Ovary (tissue), 9 donors: ENCODE results near the gene LAMB1. TPM values are rescaled to one million over a fixed set of nuclear protein-coding genes. Genes with fewer than 3 reads are reported as not detected.

ENCODE experiments used
- DNase-seq, 5 donors: peaks; one replicate each; pipeline ENCODE4 v3.0.0-alpha.2; 2019 to 2020
- H3K27ac ChIP-seq, 2 donors: fragments of 200-600 bp; one replicate each; pipeline versions ENCODE4 v1.5.1 to v1.8.0; 2019 to 2022
- H3K27me3 ChIP-seq: fragments of 200-600 bp; one replicate; pipeline ENCODE4 v1.8.0; 2022
- H3K36me3 ChIP-seq: fragments of 200-600 bp; sonication (generic); one replicate; pipeline ENCODE4 v1.5.1; 2019
- H3K4me1 ChIP-seq: one replicate; pipeline ENCODE4 v1.8.1; 2013; ENCODE audit warnings: mild to moderate bottlenecking, moderate library complexity; ENCODE audit not compliant: insufficient read depth
- H3K4me3 ChIP-seq: fragments of 200-600 bp; sonication (generic); one replicate; pipeline ENCODE4 v1.5.1; 2017
- H3K9me3 ChIP-seq, 2 donors: fragments of 200-600 bp in 1 of 2; sonication (generic) in 1 of 2; one replicate each; pipeline versions ENCODE4 v1.5.1 to v1.8.1; 2013 to 2019; ENCODE audit warnings: mild to moderate bottlenecking in 1 of 2, moderate library complexity in 1 of 2
- EP300 ChIP-seq: sonication (generic); formaldehyde crosslinking; IDR thresholded peaks from one replicate; pipeline ENCODE4 v1.6.1; 2017; ENCODE audit warnings: antibody characterized with exemption
- POLR2A ChIP-seq: fragments of 450-650 bp; IDR thresholded peaks from one replicate; pipeline ENCODE4 v1.6.1; 2017; ENCODE audit warnings: antibody characterized with exemption, mild to moderate bottlenecking, moderate library complexity
- WGBS, 3 donors: extraction: QIAGEN DNeasy Blood & Tissue Kit in 1 of 3; methylation state at CpG; one replicate each; pipeline versions ENCODE4 v1.1.5 to v1.1.7; 2013 to 2017; 5-methylcytosine and 5-hydroxymethylcytosine counted together
- intact Hi-C, 4 donors: fragments of 100-400 bp; cut with DNase I; formaldehyde crosslinking; loops; one replicate each; pipeline versions ENCODE4 v1.11.0 to v1.15.1; 2022 to 2023
- polyA plus RNA-seq, 2 donors: library from polyadenylated mRNA; stranded (reverse); fragments of 200-250 nt in 1 of 2; fragments of 350-450 nt in 1 of 2; fragmentation: Illumina TruSeq in 1 of 2; extraction: RNeasy Lipid Tissue Mini Kit (QIAGEN cat#74804) in 1 of 2; gene quantifications; one replicate each; pipeline ENCODE4 v1.2.3, GENCODE V29; 2013 to 2014
- total RNA-seq, 7 donors: library from RNA; depleted of rRNA in 2 of 7; stranded (reverse); fragments of >200 nt in 2 of 7; fragmentation: NEBNext Ultra II Directional in 3 of 7; extraction: Animal tissue kit (Norgen Biotek cat#: 25700) in 3 of 7; gene quantifications; one replicate each; pipeline versions ENCODE4 v1.1.0 to v1.2.4, GENCODE V29; 2016 to 2023
- TF ChIP-seq, protein P1 (sequence below), 3 donors: fragments of 450-650 bp in 2 of 3; fragments of 200-600 bp in 1 of 3; IDR thresholded peaks; one replicate each; pipeline versions ENCODE4 v1.5.1 to v1.8.0; 2016 to 2022; ENCODE audit warnings: antibody characterized with exemption in 3 of 3, mild to moderate bottlenecking in 1 of 3
- donor health status: DM: no; HTN: no; CAD: no; lungs with moderate emphysema.
- donor health status: DM: no; HTN: no; CAD: no.
- donor health status: Bipolar disorder and iron deficiency.
- donor health status: DM: yes; HTN: yes; CAD: no.
- donor health status: DM: no; HTN: no; CAD: no.
- donor health status: DM: yes; HTN: yes; CAD: no.

The LAMB1 gene
- total and polyA plus RNA-seq, 9 donors, result 10.2 to 151 (median 65.0) TPM

- WGBS, 3 donors, result 52 to 62% (median 52%) methylated on average over 6 of the region's 6 CpGs
- no peaks in the 10 kb centered on the region for H3K9me3 ChIP-seq
- no peaks in the 10 kb centered on the region for H3K4me1 ChIP-seq
- no peak for DNase-seq
- no peaks in the 10 kb centered on the region for H3K27me3 ChIP-seq
- TF ChIP-seq, protein P1, sequence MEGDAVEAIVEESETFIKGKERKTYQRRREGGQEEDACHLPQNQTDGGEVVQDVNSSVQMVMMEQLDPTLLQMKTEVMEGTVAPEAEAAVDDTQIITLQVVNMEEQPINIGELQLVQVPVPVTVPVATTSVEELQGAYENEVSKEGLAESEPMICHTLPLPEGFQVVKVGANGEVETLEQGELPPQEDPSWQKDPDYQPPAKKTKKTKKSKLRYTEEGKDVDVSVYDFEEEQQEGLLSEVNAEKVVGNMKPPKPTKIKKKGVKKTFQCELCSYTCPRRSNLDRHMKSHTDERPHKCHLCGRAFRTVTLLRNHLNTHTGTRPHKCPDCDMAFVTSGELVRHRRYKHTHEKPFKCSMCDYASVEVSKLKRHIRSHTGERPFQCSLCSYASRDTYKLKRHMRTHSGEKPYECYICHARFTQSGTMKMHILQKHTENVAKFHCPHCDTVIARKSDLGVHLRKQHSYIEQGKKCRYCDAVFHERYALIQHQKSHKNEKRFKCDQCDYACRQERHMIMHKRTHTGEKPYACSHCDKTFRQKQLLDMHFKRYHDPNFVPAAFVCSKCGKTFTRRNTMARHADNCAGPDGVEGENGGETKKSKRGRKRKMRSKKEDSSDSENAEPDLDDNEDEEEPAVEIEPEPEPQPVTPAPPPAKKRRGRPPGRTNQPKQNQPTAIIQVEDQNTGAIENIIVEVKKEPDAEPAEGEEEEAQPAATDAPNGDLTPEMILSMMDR (IDR thresholded peaks at IDR 0.05), result no peak
- no peak for TF ChIP-seq EP300
- TF ChIP-seq POLR2A, result no peak
- no peak overlapping the region for H3K27ac ChIP-seq
- H3K36me3 ChIP-seq, result no peaks in the 10 kb centered on the region
- intact Hi-C loops, result loop anchor here in 1 of 4 donors (10.0 kb wide), 1 partner anchor 261 kb away; no protein-coding TSS in a partner anchor
- no peak overlapping the region for H3K4me3 ChIP-seq
Observed at GRCh38 chr7:107884066-107884818, 118.7 kb downstream of the LAMB1 start.

DNA sequence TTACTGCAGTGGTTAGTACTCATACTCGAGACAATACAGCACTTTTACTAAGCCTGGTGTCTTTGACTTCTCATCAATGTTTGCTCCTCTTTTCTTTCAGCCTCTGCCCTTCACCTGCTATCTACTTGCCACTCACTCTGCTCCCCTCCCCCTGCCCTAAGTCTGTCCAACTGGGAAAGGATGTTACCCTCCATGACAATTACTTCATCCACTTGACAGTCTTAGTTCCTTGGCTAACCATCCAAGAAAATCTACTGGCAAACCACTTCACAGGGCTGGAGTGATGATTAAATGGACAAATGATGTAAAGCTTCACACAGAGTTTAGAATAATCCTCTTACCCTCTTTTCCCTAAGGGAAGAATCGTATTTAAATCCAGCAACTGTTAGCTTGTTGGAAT, 120.2 kb downstream of the LAMB1 start:
- 66 to 81% (median 68%) methylated on average over 2 of the region's 2 CpGs for WGBS, 3 donors
- H3K9me3 ChIP-seq, result no peaks in the 10 kb centered on the region
- no peaks in the 10 kb centered on the region for H3K36me3 ChIP-seq
- intact Hi-C loops, result loop anchor here in 1 of 4 donors (10.0 kb wide), 1 partner anchor 262 kb away; no protein-coding TSS in a partner anchor
- H3K4me1 ChIP-seq, result no peaks in the 10 kb centered on the region
- no peaks in the 10 kb centered on the region for H3K27me3 ChIP-seq
- DNase-seq, result no peak
- H3K4me3 ChIP-seq, result no peak overlapping the region
- no peak overlapping the region for H3K27ac ChIP-seq
- no peak for TF ChIP-seq EP300
- TF ChIP-seq POLR2A, result no peak
- TF ChIP-seq, protein P1 (IDR thresholded peaks at IDR 0.05), result no peak

DNA sequence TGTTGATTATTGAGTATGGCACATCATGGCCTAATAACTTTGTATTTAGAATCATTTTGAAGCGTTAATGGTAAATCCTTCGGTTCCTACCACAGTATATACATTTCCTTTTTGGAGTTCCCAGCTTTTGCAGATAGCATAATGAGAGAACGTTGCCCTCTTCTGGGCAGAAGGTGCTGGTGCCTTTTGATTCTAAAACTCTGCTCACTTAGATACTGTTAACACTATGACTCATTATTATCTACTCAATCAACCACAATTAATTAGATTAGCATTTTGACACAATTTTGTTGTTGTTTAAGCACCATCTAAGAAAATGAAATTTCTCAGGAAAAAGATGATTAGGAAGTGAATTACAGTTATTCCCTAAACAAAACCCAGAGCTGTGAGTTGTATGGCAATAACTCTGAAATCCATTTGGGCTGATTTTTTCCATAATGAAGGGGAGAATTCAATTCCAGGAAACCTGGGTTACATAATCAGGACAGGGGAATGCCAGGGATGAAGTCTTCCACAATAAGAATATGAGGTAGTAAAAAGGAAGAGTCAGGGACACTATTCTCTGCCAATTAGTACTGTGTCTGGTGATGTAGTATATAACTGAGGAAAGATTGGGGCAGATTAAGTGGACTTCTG, 123.4 kb downstream of the LAMB1 start:
- WGBS, 3 donors, result 1 to 5% (median 2%) methylated on average over 3 of the region's 3 CpGs
- TF ChIP-seq, protein P1 (IDR thresholded peaks at IDR 0.05), result peak; percentile 62 to 73 (median 64)
- TF ChIP-seq POLR2A, result no peak
- TF ChIP-seq EP300, result no peak
- no peak overlapping the region for H3K4me3 ChIP-seq
- H3K9me3 ChIP-seq, result no peaks in the 10 kb centered on the region
- intact Hi-C loops, result loop anchor here in 3 of 4 donors (2.0 to 10.0 kb wide), 3 partner anchors 265 to 417 kb away; no protein-coding TSS in a partner anchor
- no peaks in the 10 kb centered on the region for H3K27me3 ChIP-seq
- H3K36me3 ChIP-seq, result no peaks in the 10 kb centered on the region
- no peak overlapping the region for H3K27ac ChIP-seq
- DNase-seq, result no peak
- no peaks in the 10 kb centered on the region for H3K4me1 ChIP-seq

- no peak for TF ChIP-seq POLR2A
- TF ChIP-seq, protein P1 (IDR thresholded peaks at IDR 0.05), result no peak
- TF ChIP-seq EP300, result no peak
- H3K9me3 ChIP-seq, result no peaks in the 10 kb centered on the region
- H3K4me1 ChIP-seq, result no peaks in the 10 kb centered on the region
- WGBS, 3 donors, result 57 to 67% (median 65%) methylated on average over 3 of the region's 3 CpGs
- H3K27me3 ChIP-seq, result no peaks in the 10 kb centered on the region
- H3K4me3 ChIP-seq, result no peak overlapping the region
- intact Hi-C loops, result loop anchor here in 3 of 4 donors (2.0 to 10.0 kb wide), 3 partner anchors 266 to 416 kb away; no protein-coding TSS in a partner anchor
- no peak overlapping the region for H3K27ac ChIP-seq
- no peaks in the 10 kb centered on the region for H3K36me3 ChIP-seq
- DNase-seq, result no peak
Observed at GRCh38 chr7:107878636-107879035, 124.3 kb downstream of the LAMB1 start.
